GM19463 (cell line): ENCODE data around the gene MAMDC4.
A peak's percentile ranks its signal among the peaks of the same experiment; 100 is the strongest.

Source experiments
- ATAC-seq: cut with Tn5 transposase; IDR thresholded peaks from one replicate; pipeline ENCODE4 v1.9.1; 2021; ENCODE audit warnings: mild to moderate bottlenecking, moderate library complexity; ENCODE audit not compliant: unreplicated experiment

The MAMDC4 gene

DNA sequence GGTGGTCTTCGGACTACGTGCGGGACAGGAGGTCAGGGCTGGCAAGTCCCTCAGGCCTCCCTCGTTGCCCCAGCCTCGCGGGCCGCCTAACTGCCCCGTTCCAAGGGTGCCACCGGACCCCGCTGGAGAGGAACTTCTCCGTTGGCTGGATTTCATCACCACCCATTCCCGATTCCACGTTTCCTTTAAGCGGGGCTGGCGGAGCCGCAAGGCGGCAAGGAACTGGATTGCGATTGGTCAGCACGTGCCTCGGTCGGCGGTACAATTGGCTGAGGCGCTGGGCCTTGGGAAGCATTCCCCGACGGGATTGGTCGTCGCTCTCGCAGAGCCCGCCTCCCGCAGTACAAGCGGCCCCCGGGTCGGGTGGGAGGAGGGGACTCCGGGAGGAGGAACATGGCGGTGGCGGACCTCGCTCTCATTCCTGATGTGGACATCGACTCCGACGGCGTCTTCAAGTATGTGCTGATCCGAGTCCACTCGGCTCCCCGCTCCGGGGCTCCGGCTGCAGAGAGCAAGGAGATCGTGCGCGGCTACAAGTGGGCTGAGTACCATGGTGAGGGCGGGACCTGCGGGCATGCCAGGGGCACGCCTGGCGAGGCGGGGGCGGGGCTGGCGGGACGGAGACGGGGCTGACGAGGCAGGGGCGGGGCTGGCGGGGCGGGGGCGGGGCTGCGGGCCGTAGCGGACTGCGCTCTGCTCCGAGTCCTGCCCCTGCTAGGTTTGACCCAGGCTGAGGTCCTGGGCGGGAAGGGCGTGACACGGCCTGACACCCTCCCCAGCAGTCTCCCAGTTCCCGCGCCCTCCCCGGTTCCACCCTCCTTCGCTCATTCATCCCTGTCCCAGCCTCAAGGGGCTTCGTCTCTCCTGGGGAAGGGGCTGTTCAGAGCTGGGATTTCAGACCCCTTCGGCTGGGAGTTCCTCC is 2.8 kb upstream of the MAMDC4 start, which contains the start of gene PHPT1:
PHPT1 (plus strand) TSS at position 372 of the 922 bp plus-strand sequence; CDS start at position 394, 22 bp downstream.
- peak; percentile 77 for ATAC-seq

DNA sequence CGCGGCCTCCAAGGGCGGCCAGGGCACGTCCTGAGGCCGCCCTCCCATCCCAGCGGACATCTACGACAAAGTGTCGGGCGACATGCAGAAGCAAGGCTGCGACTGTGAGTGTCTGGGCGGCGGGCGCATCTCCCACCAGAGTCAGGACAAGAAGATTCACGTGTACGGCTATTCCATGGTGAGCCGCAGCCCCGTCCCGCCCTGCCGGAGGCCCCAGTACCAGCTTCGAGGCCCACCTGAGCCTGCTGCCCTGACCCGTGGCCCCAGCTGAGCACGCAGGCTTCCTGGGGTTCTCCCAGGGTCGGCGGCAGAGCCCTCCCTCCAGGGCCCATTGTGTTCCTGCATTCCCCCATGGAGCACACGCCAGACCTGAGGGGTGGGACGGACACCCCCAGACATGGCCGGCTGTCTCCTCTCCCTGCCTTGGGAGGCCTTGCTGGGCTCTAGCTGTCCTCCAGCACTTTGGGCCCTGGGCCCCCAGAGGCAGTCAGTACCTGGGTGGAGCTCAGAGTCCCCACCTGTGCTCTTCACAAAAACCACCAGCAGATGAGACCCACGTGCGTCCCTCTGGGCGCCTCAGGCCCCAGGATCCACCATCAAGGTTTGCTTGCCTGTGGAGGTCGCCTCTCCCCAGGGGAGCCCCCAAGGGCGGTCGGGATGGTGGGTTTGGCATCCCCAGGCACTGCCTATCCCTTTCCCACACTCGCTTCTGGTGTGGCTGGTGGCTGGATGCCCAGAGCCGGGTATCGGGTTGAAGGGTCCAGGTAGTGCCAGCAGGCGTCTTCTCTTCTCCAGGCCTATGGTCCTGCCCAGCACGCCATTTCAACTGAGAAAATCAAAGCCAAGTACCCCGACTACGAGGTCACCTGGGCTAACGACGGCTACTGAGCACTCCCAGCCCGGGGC is 1.9 kb upstream of the MAMDC4 start:
- ATAC-seq: no peak

DNA sequence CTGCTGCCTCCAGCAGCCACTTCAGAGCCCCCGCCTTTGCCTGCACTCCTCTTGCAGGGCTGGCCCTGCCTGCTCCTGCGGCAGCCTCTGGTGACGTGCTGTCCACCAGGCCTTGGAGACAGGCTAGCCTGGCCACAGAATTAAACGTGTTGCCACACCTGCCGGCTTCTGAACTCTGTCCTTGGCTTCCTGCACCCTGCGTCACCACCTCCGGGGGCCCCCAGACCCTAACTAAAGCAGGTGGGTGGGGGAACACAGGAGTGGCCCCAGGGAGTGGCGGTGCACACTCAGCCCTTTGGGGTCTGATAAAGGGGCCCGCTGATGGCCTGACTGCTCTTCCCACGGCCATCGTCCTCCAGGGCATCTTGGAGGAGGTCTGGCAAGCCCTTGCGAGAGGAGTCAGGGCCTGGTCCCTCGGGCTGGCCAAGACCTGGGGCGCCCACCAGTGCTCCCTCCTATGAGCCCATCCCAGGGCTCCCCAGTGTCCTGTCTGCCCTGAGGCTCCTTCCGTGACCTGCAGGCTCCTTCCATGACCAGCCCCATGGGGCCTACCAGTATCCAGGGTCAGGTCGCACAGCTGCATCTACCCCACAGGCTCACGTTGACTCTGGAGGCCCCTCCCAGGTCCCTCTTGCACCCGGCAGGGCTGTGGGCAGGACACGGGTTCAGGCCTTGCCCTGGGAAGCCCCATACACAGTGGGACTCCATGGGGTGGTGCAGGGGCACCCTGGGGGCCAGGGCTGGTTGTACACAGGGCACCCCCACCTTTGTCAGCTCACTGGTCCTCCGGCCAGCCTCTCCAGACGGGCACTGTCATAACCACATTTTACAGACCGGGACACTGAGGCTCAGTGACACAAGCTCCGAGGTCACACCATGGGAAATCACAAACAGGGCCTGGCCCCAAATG is 1.0 kb upstream of the MAMDC4 start:
- ATAC-seq: no peak

DNA sequence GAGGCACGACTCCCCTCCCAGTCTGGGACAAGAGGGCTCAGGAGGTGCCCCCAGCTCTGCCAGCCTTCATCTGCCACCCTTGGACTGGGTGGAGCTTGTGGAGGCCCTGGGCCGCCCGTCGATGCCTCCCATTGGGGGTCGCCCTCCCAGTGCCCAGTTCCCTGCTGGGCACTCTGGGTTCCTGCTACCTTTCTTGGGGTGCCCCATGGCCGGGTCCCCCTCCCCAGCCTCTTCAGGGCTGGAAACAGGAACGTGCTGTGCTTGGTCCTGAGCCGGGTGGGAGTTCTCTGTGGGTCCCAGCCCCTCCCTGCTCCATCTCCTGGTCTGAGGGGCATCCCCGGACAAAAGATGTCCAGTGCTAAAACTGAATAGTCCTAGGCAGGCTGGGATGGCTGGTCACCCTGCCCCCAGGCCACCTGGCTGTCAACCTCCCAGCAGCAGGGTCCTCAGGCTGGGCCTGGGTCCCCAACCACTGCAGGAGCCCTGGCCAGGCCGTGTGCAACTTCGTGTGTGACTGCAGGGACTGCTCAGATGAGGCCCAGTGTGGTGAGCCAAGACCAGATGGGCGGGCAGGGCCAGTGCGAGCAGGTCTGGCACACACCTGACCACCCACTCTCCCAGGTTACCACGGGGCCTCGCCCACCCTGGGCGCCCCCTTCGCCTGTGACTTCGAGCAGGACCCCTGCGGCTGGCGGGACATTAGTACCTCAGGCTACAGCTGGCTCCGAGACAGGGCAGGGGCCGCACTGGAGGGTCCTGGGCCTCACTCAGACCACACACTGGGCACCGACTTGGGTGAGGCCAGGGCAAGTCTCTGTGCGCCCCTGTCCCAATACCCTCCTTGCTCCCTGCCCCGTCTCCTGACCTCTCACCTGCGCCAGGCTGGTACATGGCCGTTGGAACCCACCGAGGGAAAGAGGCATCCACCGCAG is 784 bp downstream of the MAMDC4 start:
- no peak for ATAC-seq

DNA sequence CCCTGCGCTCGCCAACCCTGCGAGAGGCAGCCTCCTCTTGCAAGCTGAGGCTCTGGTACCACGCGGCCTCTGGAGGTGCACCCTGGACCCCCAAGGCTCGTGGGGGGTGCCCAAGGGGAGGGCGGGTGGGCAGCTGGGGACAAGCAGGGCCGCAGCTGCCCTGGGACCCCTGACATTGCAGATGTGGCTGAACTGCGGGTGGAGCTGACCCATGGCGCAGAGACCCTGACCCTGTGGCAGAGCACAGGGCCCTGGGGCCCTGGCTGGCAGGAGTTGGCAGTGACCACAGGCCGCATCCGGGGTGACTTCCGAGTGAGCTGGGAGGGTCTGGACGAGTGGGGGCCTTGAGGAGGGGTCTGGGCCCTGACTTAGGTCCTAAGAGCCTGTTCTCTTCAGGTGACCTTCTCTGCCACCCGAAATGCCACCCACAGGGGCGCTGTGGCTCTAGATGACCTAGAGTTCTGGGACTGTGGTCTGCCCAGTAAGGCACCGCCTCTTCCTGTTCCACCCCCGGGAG is 1.5 kb downstream of the MAMDC4 start:
- ATAC-seq: no peak

DNA sequence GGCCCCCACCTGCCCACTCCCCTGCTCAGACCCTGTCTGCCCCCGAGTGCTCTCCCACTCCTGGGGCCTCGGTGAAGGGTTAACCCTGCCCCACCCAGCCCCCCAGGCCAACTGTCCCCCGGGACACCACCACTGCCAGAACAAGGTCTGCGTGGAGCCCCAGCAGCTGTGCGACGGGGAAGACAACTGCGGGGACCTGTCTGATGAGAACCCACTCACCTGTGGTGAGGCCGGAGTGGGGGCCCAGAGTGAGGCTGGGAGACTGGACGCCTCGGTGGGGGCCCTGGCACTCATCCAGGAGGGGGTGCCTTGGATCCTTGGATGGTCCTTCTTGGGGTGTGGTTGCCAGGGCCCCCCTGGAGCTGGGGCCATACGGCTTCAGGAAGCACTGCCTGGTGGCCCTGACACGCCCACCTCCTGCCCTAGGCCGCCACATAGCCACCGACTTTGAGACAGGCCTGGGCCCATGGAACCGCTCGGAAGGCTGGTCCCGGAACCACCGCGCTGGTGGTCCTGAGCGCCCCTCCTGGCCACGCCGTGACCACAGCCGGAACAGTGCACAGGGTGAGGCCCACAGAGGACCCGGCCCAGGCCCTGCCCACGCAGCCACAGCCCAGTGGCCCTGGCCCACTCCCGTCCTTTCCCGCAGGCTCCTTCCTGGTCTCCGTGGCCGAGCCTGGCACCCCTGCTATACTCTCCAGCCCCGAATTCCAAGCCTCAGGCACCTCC is 2.1 kb downstream of the MAMDC4 start:
- ATAC-seq: no peak

DNA sequence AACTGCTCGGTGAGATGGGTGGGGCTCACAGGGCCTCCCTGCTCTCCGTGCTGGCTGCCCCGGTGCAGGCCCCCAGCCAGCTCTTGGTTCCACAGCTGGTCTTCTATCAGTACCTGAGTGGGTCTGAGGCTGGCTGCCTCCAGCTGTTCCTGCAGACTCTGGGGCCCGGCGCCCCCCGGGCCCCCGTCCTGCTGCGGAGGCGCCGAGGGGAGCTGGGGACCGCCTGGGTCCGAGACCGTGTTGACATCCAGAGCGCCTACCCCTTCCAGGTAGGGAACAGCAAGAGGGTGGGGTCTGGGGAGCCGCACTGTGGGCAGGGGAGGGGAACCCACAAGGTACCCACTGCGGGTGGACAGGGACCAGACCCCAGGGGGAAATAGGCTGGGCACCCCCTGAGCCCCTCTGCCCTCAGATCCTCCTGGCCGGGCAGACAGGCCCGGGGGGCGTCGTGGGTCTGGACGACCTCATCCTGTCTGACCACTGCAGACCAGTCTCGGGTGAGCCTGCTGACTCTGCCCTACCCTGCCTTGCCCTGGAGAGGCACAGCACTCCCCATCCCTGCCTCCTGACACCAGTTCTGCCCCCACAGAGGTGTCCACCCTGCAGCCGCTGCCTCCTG is 2.8 kb downstream of the MAMDC4 start:
- ATAC-seq: no peak

DNA sequence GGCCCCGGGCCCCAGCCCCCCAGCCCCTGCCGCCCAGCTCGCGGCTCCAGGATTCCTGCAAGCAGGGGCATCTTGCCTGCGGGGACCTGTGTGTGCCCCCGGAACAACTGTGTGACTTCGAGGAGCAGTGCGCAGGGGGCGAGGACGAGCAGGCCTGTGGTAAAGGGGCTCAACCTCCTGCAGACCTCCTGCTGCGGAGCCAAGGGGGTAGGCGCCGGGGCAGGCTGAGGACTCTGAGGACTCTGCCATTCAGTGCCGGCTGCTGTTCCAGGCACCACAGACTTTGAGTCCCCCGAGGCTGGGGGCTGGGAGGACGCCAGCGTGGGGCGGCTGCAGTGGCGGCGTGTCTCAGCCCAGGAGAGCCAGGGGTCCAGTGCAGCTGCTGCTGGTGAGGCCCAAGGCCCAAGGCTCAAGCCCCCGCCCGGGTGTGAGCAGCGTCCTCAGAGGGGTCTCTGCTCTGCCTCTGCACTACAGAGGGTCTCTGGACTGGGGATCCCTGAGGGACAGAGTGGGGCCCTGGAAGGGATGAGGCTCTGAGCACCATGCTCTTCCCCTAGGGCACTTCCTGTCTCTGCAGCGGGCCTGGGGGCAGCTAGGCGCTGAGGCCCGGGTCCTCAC is 3.4 kb downstream of the MAMDC4 start:
- no peak for ATAC-seq

DNA sequence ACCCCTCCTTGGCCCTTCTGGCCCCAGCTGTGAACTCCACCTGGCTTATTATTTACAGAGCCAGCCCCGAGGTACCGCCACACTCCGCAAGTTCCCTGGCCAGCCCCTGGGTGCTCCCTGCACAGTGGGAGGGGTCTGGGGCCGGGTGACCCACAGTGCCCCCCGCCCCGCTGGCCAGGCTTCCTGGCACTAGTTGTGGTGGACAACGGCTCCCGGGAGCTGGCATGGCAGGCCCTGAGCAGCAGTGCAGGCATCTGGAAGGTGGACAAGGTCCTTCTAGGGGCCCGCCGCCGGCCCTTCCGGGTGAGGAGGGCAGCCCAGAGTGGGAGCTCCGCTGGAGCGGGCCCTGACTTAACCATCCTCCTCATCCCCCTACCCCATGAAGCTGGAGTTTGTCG is 3.9 kb downstream of the MAMDC4 start:
- no peak for ATAC-seq

DNA sequence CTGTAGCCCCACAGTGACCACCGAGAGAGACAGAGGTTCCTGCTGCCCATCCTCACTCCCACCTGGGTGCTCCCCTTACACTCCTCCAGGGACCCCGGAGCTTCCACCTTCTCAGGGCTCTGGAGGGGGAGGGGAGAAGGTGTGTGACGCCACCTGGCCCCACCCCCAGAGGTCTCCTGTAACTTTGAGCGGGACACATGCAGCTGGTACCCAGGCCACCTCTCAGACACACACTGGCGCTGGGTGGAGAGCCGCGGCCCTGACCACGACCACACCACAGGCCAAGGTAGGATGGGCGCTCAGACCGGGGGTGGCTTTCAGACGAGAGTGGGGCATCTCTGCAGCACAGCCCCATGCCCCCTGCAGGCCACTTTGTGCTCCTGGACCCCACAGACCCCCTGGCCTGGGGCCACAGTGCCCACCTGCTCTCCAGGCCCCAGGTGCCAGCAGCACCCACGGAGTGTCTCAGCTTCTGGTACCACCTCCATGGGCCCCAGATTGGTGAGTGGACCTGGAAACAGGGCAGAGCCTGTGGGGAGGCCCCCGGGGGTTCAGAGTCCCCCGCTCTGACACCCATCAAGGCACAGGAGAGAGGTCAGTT is 4.5 kb downstream of the MAMDC4 start:
- no peak for ATAC-seq

DNA sequence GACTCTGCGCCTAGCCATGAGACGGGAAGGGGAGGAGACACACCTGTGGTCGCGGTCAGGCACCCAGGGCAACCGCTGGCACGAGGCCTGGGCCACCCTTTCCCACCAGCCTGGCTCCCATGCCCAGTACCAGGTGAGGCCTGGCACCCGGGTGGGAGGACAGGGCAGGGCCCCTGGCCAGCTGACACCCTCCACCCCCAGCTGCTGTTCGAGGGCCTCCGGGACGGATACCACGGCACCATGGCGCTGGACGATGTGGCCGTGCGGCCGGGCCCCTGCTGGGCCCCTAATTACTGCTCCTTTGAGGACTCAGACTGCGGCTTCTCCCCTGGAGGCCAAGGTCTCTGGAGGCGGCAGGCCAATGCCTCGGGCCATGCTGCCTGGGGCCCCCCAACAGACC is 5.0 kb downstream of the MAMDC4 start:
- no peak for ATAC-seq

DNA sequence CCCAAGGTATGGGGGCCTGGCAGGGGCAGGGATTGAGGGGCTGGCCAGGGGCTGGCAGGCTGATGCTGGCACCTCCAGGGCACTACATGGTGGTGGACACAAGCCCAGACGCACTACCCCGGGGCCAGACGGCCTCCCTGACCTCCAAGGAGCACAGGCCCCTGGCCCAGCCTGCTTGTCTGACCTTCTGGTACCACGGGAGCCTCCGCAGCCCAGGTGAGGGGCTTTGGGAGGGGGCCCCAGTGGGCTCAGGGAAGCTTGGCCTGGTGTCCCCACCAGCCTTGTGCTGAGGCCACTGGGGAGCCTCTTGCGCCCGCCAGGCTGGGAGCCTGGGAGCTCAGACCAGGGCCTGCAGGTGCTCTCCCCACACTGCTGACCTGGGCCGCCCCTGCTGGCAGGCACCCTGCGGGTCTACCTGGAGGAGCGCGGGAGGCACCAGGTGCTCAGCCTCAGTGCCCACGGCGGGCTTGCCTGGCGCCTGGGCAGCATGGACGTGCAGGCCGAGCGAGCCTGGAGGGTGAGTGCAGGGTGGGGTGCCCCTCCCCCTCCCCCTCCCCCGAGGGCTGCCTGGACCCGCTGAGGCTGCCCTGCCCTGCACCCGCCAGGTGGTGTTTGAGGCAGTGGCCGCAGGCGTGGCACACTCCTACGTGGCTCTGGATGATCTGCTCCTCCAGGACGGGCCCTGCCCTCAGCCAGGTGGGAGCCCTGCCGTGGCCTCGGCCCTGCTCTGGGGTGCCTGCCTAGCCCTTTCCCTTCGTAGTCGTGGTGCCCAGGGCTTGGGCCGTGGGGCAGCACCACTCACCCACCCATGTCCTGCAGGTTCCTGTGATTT is 5.7 kb downstream of the MAMDC4 start:
- no peak for ATAC-seq

DNA sequence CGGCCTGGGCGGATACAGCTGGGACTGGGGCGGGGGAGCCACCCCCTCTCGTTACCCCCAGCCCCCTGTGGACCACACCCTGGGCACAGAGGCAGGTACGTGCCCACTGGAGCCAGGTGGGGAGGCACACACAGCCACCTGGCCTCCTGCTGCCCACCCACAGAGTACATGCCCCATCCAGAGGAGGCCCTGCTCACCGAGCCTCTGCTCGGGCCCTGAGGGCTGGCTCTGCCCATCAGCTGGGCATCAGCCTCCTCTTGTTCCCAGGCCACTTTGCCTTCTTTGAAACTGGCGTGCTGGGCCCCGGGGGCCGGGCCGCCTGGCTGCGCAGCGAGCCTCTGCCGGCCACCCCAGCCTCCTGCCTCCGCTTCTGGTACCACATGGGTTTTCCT is 6.3 kb downstream of the MAMDC4 start:
- no peak for ATAC-seq

DNA sequence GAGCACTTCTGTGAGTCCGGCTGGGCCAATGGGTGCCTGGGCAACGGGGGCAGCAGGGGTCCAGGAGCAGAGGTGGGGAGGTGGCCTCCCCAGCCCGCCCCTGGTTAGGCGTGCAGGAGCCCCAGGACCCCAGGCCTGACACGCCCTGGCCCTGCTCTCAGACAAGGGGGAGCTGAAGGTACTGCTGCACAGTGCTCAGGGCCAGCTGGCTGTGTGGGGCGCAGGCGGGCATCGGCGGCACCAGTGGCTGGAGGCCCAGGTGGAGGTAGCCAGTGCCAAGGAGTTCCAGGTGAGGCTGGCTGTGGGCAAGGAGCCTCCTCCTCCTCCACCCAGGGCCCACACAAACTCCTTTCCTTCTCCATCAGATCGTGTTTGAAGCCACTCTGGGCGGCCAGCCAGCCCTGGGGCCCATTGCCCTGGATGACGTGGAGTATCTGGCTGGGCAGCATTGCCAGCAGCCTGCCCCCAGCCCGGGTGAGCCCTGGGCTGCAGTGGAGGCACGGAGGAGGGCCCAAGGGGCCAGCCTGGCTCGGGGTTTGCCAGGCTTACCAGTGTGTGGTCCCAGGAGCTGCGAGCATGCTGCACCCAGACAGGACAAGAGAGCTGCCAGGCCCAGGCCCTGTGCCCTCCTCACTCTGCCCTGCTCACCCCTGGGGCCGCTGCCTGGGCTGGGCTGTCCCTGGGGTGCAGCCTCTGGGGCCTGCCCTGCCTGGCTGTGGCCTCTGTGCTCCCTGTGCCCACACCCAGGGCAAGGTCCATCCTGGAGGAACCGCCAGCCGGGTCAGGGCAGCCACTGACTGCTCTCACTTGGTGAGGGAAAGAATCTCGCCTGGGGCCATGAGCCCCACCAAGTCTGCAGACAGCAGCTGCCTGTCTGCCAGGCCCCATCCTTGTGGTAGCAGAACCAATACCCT is 7.0 kb downstream of the MAMDC4 start:
- ATAC-seq: no peak

DNA sequence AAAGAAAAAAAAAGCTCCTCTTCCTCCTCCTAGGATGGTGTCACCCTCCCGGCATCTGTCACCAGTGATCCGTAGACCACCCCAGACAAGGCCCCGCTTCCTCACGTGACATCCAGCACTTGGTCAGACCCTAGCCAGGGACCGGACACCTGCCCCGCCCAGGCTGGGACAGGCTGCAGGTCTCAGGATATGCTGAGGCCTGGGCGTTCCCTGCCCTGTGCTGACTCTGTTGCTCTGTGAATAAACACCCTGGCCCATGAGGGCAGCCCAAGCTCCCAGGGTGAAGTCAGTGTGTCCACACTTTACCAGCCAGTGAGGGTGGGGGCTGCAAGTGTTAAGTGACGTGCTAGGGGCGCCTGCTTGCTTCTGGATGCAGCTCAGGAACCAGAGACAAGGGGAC is 8.4 kb downstream of the MAMDC4 start:
- ATAC-seq: no peak
